ENCODE results near the gene HDAC4.

Gene HDAC4

GRCh38 chr2:239224199-239224570 is 176.6 kb downstream of the HDAC4 start:
- Histone ChIP-seq H3K4me3 (ENCODE audit: low read length) (no peak overlapping the region), H3F3A (ENCODE audit: insufficient read depth, low read length) (no peaks in the 10 kb centered on the region), H3K27ac (ENCODE audit: low read length) (no peak overlapping the region), H3K36me3 (replicated peaks; ENCODE audit: insufficient read depth, low read length) (no peaks in the 10 kb centered on the region), H3K79me2 (ENCODE audit: low read length) (peaks cover 87% of the 10 kb centered on the region), H2AFZ (ENCODE audit: low read length) (no peak overlapping the region), H3K4me2 (ENCODE audit: low read depth, low read length) (no peak overlapping the region), H3K27me3 (replicated peaks; ENCODE audit: insufficient read depth, low read length) (no peaks in the 10 kb centered on the region), H3K9me2 (replicated peaks; ENCODE audit: insufficient read depth, low read length) (no peaks in the 10 kb centered on the region), H3K4me1 (ENCODE audit: low read length) (peaks cover 21% of the 10 kb centered on the region), H3K9ac (ENCODE audit: low read length) (no peak overlapping the region), H3K9me3 (replicated peaks; ENCODE audit: insufficient read depth, low read length) (no peaks in the 10 kb centered on the region), H4K20me1 (ENCODE audit: insufficient read depth, low read length) (no peaks in the 10 kb centered on the region)
- no peak for DNase-seq
- TF ChIP-seq EZH2phosphoT487 (IDR thresholded peaks at IDR 0.05; ENCODE audit: low read length), result no peak
- TF ChIP-seq CTCF (IDR thresholded peaks at IDR 0.05; ENCODE audit: low read length), result no peak
- TF ChIP-seq EZH2 (optimal IDR thresholded peaks at IDR 0.05; ENCODE audit: low read depth, low read length), result no peak

GRCh38 chr2:239223310-239224198 is 177.3 kb downstream of the HDAC4 start:
- H3K27me3 ChIP-seq (replicated peaks; ENCODE audit: insufficient read depth, low read length), result no peaks in the 10 kb centered on the region
- no peak overlapping the region for H3K27ac ChIP-seq (ENCODE audit: low read length)
- peaks cover 21% of the 10 kb centered on the region for H3K4me1 ChIP-seq (ENCODE audit: low read length)
- H4K20me1 ChIP-seq (ENCODE audit: insufficient read depth, low read length), result no peaks in the 10 kb centered on the region
- H3K79me2 ChIP-seq (ENCODE audit: low read length), result peaks cover 86% of the 10 kb centered on the region
- TF ChIP-seq CTCF (IDR thresholded peaks at IDR 0.05; ENCODE audit: low read length) (no peak), EZH2phosphoT487 (IDR thresholded peaks at IDR 0.05; ENCODE audit: low read length) (no peak), EZH2 (optimal IDR thresholded peaks at IDR 0.05; ENCODE audit: low read depth, low read length) (no peak)
- no peak for DNase-seq
- no peak overlapping the region for H2AFZ ChIP-seq (ENCODE audit: low read length)
- H3K4me2 ChIP-seq (ENCODE audit: low read depth, low read length), result no peak overlapping the region
- no peak overlapping the region for H3K4me3 ChIP-seq (ENCODE audit: low read length)
- H3F3A ChIP-seq (ENCODE audit: insufficient read depth, low read length), result no peaks in the 10 kb centered on the region
- H3K9me2 ChIP-seq (replicated peaks; ENCODE audit: insufficient read depth, low read length), result no peaks in the 10 kb centered on the region
- no peak overlapping the region for H3K9ac ChIP-seq (ENCODE audit: low read length)
- H3K9me3 ChIP-seq (replicated peaks; ENCODE audit: insufficient read depth, low read length), result no peaks in the 10 kb centered on the region
- H3K36me3 ChIP-seq (replicated peaks; ENCODE audit: insufficient read depth, low read length), result no peaks in the 10 kb centered on the region

- Histone ChIP-seq H3K27ac (ENCODE audit: low read length) (peak overlapping the region; percentile 62; the same call in 1 of the 2 replicates), H3K4me1 (ENCODE audit: low read length) (peaks cover 21% of the 10 kb centered on the region), H3F3A (ENCODE audit: insufficient read depth, low read length) (no peaks in the 10 kb centered on the region), H3K36me3 (replicated peaks; ENCODE audit: insufficient read depth, low read length) (no peaks in the 10 kb centered on the region), H3K79me2 (ENCODE audit: low read length) (peaks cover 81% of the 10 kb centered on the region), H3K9me3 (replicated peaks; ENCODE audit: insufficient read depth, low read length) (no peaks in the 10 kb centered on the region), H3K27me3 (replicated peaks; ENCODE audit: insufficient read depth, low read length) (no peaks in the 10 kb centered on the region), H3K4me3 (ENCODE audit: low read length) (peak overlapping the region; percentile 33; the same call in 1 of the 2 replicates), H3K9ac (ENCODE audit: low read length) (peak overlapping the region; percentile 16; the same call in 1 of the 2 replicates), H4K20me1 (ENCODE audit: insufficient read depth, low read length) (no peaks in the 10 kb centered on the region), H3K4me2 (ENCODE audit: low read depth, low read length) (peak overlapping the region; percentile 75), H2AFZ (ENCODE audit: low read length) (no peak overlapping the region), H3K9me2 (replicated peaks; ENCODE audit: insufficient read depth, low read length) (no peaks in the 10 kb centered on the region)
- TF ChIP-seq CTCF (IDR thresholded peaks at IDR 0.05; ENCODE audit: low read length) (no peak), EZH2phosphoT487 (IDR thresholded peaks at IDR 0.05; ENCODE audit: low read length) (no peak), EZH2 (optimal IDR thresholded peaks at IDR 0.05; ENCODE audit: low read depth, low read length) (no peak)
- DNase-seq, result no peak
Observed at GRCh38 chr2:239222706-239223309, 178.0 kb downstream of the HDAC4 start.
